ENCODE measurements around the gene LRRC31.

DNA sequence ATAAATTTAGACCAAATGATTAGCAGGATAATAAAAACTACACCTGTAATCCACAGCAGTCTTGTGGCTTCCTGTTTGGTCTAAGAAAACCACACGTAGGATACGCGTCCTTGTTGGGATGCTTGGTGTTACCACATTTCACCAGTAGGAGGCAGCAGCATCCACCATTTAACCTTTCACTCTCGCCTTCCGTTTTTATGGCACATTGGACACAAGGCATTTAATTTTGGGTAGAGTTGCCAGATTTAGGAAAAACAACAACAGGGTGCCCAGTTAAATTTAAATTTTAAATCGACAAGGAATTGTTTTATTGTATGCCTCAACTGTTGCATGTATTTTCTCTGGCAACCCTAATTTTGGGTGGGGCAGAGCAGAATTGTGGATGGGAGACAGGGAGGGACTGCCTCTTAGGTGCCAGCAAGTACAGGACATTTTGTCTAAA is 6.3 kb downstream of the LRRC31 start:
- TF ChIP-seq POLR2A (IDR thresholded peaks at IDR 0.05; ENCODE audit: low read depth, low read length) (no peak), POLR2AphosphoS5 (IDR thresholded peaks at IDR 0.05; ENCODE audit: low read depth, low read length) (no peak), SPI1 (IDR thresholded peaks at IDR 0.05; ENCODE audit: low read depth, low read length) (peak; percentile 58), TAF1 (IDR thresholded peaks at IDR 0.05; ENCODE audit: low read depth, low read length) (no peak)

Data from GM12891 (cell line).